Measurements from ENCODE around the gene LSM3.

LSM3 gene

GRCh38 chr3:14172496-14172895, 6.1 kb upstream of the LSM3 start:
- H3K23ac ChIP-seq (ENCODE audit: low read length in 2 of 2), result no peak overlapping the region
- WGBS, result 98% methylated on average over 4 of the region's 5 CpGs
- no peak overlapping the region for H4K91ac ChIP-seq (ENCODE audit: low read length)
- no peak overlapping the region for H2BK12ac ChIP-seq (ENCODE audit: low read length in 2 of 2)
- H3K79me1 ChIP-seq (replicated peaks; ENCODE audit: low read length, poor library complexity, severe bottlenecking), result peaks cover 23% of the 10 kb centered on the region
- H3K4me2 ChIP-seq (ENCODE audit: low read length, poor library complexity, severe bottlenecking), result no peak overlapping the region
- no peak overlapping the region for H3K4ac ChIP-seq (ENCODE audit: low read depth in 1 of 2, low read length in 2 of 2)
- no peak overlapping the region for H3K9ac ChIP-seq (ENCODE audit: low read length)
- H3K4me1 ChIP-seq (ENCODE audit: control insufficient read depth, insufficient read depth, low read depth, low read length), result peaks cover 6% of the 10 kb centered on the region
- H3K27me3 ChIP-seq (ENCODE audit: control insufficient read depth in 1 of 2, insufficient read depth in 1 of 2, low read length in 2 of 2), result no peaks in the 10 kb centered on the region
- H2BK5ac ChIP-seq (ENCODE audit: low read depth, low read length, poor library complexity, severe bottlenecking), result no peak overlapping the region
- H3K9me3 ChIP-seq (ENCODE audit: control insufficient read depth, low read length), result no peaks in the 10 kb centered on the region
- no peak overlapping the region for H4K8ac ChIP-seq (ENCODE audit: low read length)
- no peak overlapping the region for H3K4me3 ChIP-seq (ENCODE audit: insufficient read depth in 1 of 2, low read depth in 1 of 2, low read length in 2 of 2)
- no peak overlapping the region for H2BK15ac ChIP-seq (ENCODE audit: low read depth, poor library complexity, severe bottlenecking)
- no peak overlapping the region for H3K14ac ChIP-seq (ENCODE audit: low read length in 2 of 2)
- no peak for DNase-seq
- H2AFZ ChIP-seq (ENCODE audit: low read depth, low read length), result no peak overlapping the region
- H2BK120ac ChIP-seq (ENCODE audit: low read depth, low read length), result no peak overlapping the region
- H3K36me3 ChIP-seq (ENCODE audit: control insufficient read depth in 1 of 2, insufficient read depth in 2 of 2, low read depth in 1 of 2, low read length in 2 of 2), result peaks cover 21 to 62% of the 10 kb centered on the region in 2 experiments
- no peak overlapping the region for H2AK5ac ChIP-seq (ENCODE audit: low read length, severe bottlenecking)
- H3K18ac ChIP-seq (ENCODE audit: low read depth in 1 of 2, low read length in 2 of 2), result no peak overlapping the region
- no peak overlapping the region for H3K27ac ChIP-seq (ENCODE audit: low read length, poor library complexity, severe bottlenecking)

DNA sequence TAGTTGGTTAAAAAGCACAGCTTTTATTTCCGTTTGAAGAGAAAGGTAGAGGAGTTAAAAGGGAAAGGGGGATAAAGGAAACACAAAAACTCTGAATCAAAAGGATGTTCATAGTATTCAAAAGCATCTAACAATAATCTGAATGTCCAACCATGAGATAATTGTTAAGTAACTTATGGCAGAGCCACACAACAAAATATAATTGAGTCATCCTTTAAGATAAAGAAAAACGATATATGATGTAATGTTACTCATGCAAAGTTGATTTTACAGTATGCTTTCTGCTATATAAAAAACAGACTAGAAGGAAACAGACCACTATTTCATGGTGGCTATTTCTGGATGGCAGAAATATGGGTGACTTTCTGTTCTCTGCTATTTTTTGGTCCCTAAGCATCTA, 4.1 kb upstream of the LSM3 start:
- peaks cover 20% of the 10 kb centered on the region for H3K79me1 ChIP-seq (replicated peaks; ENCODE audit: low read length, poor library complexity, severe bottlenecking)
- H3K4me1 ChIP-seq (ENCODE audit: control insufficient read depth, insufficient read depth, low read depth, low read length), result peaks cover 6% of the 10 kb centered on the region
- no peaks in the 10 kb centered on the region for H3K27me3 ChIP-seq (ENCODE audit: control insufficient read depth in 1 of 2, insufficient read depth in 1 of 2, low read length in 2 of 2)
- no peak overlapping the region for H4K91ac ChIP-seq (ENCODE audit: low read length)
- no peak overlapping the region for H2BK15ac ChIP-seq (ENCODE audit: low read depth, poor library complexity, severe bottlenecking)
- H3K4me2 ChIP-seq (ENCODE audit: low read length, poor library complexity, severe bottlenecking), result no peak overlapping the region
- no peak for DNase-seq
- H2BK12ac ChIP-seq (ENCODE audit: low read length in 2 of 2), result no peak overlapping the region
- no peak overlapping the region for H3K23ac ChIP-seq (ENCODE audit: low read length in 2 of 2)
- no peak overlapping the region for H3K14ac ChIP-seq (ENCODE audit: low read length in 2 of 2)
- H3K36me3 ChIP-seq (ENCODE audit: control insufficient read depth in 1 of 2, insufficient read depth in 2 of 2, low read depth in 1 of 2, low read length in 2 of 2), result peaks cover 12 to 42% of the 10 kb centered on the region in 2 experiments
- WGBS, result no CpG with 5 or more reads among the region's 2 CpGs
- H3K18ac ChIP-seq (ENCODE audit: low read depth in 1 of 2, low read length in 2 of 2), result no peak overlapping the region
- H4K8ac ChIP-seq (ENCODE audit: low read length), result no peak overlapping the region
- H3K27ac ChIP-seq (ENCODE audit: low read length, poor library complexity, severe bottlenecking), result no peak overlapping the region
- H3K4me3 ChIP-seq (ENCODE audit: insufficient read depth in 1 of 2, low read depth in 1 of 2, low read length in 2 of 2), result no peak overlapping the region
- H2BK120ac ChIP-seq (ENCODE audit: low read depth, low read length), result no peak overlapping the region
- no peak overlapping the region for H3K4ac ChIP-seq (ENCODE audit: low read depth in 1 of 2, low read length in 2 of 2)
- no peak overlapping the region for H2AK5ac ChIP-seq (ENCODE audit: low read length, severe bottlenecking)
- no peak overlapping the region for H2BK5ac ChIP-seq (ENCODE audit: low read depth, low read length, poor library complexity, severe bottlenecking)
- no peaks in the 10 kb centered on the region for H3K9me3 ChIP-seq (ENCODE audit: control insufficient read depth, low read length)
- H2AFZ ChIP-seq (ENCODE audit: low read depth, low read length), result no peak overlapping the region
- H3K9ac ChIP-seq (ENCODE audit: low read length), result no peak overlapping the region

- Histone ChIP-seq H4K91ac (ENCODE audit: low read length) (no peak overlapping the region), H2BK120ac (ENCODE audit: low read depth, low read length) (no peak overlapping the region), H3K27ac (ENCODE audit: low read length, poor library complexity, severe bottlenecking) (no peak overlapping the region), H2BK5ac (ENCODE audit: low read depth, low read length, poor library complexity, severe bottlenecking) (no peak overlapping the region), H3K14ac (ENCODE audit: low read length in 2 of 2) (no peak overlapping the region), H3K18ac (ENCODE audit: low read depth in 1 of 2, low read length in 2 of 2) (no peak overlapping the region), H3K27me3 (ENCODE audit: control insufficient read depth in 1 of 2, insufficient read depth in 1 of 2, low read length in 2 of 2) (no peaks in the 10 kb centered on the region), H3K4me3 (ENCODE audit: insufficient read depth in 1 of 2, low read depth in 1 of 2, low read length in 2 of 2) (peak overlapping the region in 1 of 2 experiments; percentile 12), H2BK15ac (ENCODE audit: low read depth, poor library complexity, severe bottlenecking) (no peak overlapping the region), H3K4me2 (ENCODE audit: low read length, poor library complexity, severe bottlenecking) (no peak overlapping the region), H3K4ac (ENCODE audit: low read depth in 1 of 2, low read length in 2 of 2) (no peak overlapping the region), H3K9me3 (ENCODE audit: control insufficient read depth, low read length) (no peaks in the 10 kb centered on the region), H3K4me1 (ENCODE audit: control insufficient read depth, insufficient read depth, low read depth, low read length) (peaks cover 6% of the 10 kb centered on the region), H2AK5ac (ENCODE audit: low read length, severe bottlenecking) (no peak overlapping the region), H3K79me1 (replicated peaks; ENCODE audit: low read length, poor library complexity, severe bottlenecking) (peaks cover 19% of the 10 kb centered on the region), H2AFZ (ENCODE audit: low read depth, low read length) (no peak overlapping the region), H3K9ac (ENCODE audit: low read length) (peak overlapping the region; percentile 24), H3K36me3 (ENCODE audit: control insufficient read depth in 1 of 2, insufficient read depth in 2 of 2, low read depth in 1 of 2, low read length in 2 of 2) (peaks cover 12 to 32% of the 10 kb centered on the region in 2 experiments), H3K23ac (ENCODE audit: low read length in 2 of 2) (no peak overlapping the region), H4K8ac (ENCODE audit: low read length) (no peak overlapping the region), H2BK12ac (ENCODE audit: low read length in 2 of 2) (no peak overlapping the region)
- 64% methylated on average over 3 of the region's 3 CpGs for WGBS
- DNase-seq, result peak; percentile 30
Observed at GRCh38 chr3:14175383-14176037, 3.1 kb upstream of the LSM3 start.

DNA sequence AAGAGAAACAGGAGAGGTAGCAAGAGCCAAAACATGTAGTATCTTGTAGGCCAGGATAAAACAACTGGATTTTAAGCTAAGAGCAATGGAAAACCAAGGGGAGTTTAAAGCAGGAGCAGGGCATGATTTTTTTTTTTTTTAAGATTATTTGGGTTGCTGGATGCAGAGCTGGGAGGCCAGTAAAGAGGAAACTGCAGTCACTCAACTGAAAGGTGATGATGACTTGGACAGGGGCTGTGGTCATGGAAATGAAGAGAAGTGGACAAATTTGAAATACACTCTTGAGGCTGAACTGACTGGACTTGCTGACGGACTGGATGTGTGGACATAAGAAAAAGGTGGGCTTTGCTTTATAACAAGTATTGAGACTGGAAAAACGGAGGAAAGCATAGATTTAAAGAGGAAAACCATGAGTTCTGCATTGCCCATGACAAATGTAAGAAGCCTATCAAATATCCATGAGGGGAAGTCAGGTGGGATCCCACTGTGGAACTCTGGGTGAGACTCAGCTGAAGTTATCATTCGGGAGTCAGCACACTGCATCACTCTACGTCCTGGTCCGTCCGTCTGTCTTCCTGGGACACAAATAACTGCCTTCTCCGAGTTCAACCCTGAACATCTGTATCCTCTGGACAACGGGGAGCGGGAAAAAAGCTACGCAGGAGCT, 904 bp upstream of the LSM3 start:
- WGBS, result 7% methylated on average over 10 of the region's 10 CpGs
- H4K91ac ChIP-seq (ENCODE audit: low read length), result peak overlapping the region; percentile 99
- peaks cover 17% of the 10 kb centered on the region for H3K79me1 ChIP-seq (replicated peaks; ENCODE audit: low read length, poor library complexity, severe bottlenecking)
- no peaks in the 10 kb centered on the region for H3K9me3 ChIP-seq (ENCODE audit: control insufficient read depth, low read length)
- no peak overlapping the region for H2BK15ac ChIP-seq (ENCODE audit: low read depth, poor library complexity, severe bottlenecking)
- H4K8ac ChIP-seq (ENCODE audit: low read length), result peak overlapping the region; percentile 87
- H3K14ac ChIP-seq (ENCODE audit: low read length in 2 of 2), result peak overlapping the region in 1 of 2 experiments; percentile 90
- H3K18ac ChIP-seq (ENCODE audit: low read depth in 1 of 2, low read length in 2 of 2), result peak overlapping the region; percentile 97
- H2AFZ ChIP-seq (ENCODE audit: low read depth, low read length), result peak overlapping the region; percentile 75
- H3K4me2 ChIP-seq (ENCODE audit: low read length, poor library complexity, severe bottlenecking), result peak overlapping the region; percentile 55
- H3K4ac ChIP-seq (ENCODE audit: low read depth in 1 of 2, low read length in 2 of 2), result peak overlapping the region; percentile 79 to 93
- H3K9ac ChIP-seq (ENCODE audit: low read length), result peak overlapping the region; percentile 100
- peak overlapping the region; percentile 86 to 95 for H3K4me3 ChIP-seq (ENCODE audit: insufficient read depth in 1 of 2, low read depth in 1 of 2, low read length in 2 of 2)
- H2BK12ac ChIP-seq (ENCODE audit: low read length in 2 of 2), result peak overlapping the region in 1 of 2 experiments; percentile 79
- peak overlapping the region; percentile 75 for H2BK120ac ChIP-seq (ENCODE audit: low read depth, low read length)
- peak overlapping the region; percentile 87 for H3K27ac ChIP-seq (ENCODE audit: low read length, poor library complexity, severe bottlenecking)
- peaks cover 0 to 29% of the 10 kb centered on the region in 2 experiments for H3K36me3 ChIP-seq (ENCODE audit: control insufficient read depth in 1 of 2, insufficient read depth in 2 of 2, low read depth in 1 of 2, low read length in 2 of 2)
- peak overlapping the region; percentile 44 for H2AK5ac ChIP-seq (ENCODE audit: low read length, severe bottlenecking)
- H3K23ac ChIP-seq (ENCODE audit: low read length in 2 of 2), result peak overlapping the region in 1 of 2 experiments; percentile 75
- no peak for DNase-seq
- H2BK5ac ChIP-seq (ENCODE audit: low read depth, low read length, poor library complexity, severe bottlenecking), result peak overlapping the region; percentile 97
- H3K27me3 ChIP-seq (ENCODE audit: control insufficient read depth in 1 of 2, insufficient read depth in 1 of 2, low read length in 2 of 2), result no peaks in the 10 kb centered on the region
- H3K4me1 ChIP-seq (ENCODE audit: control insufficient read depth, insufficient read depth, low read depth, low read length), result peaks cover 7% of the 10 kb centered on the region
